ENCODE data around the gene CDK6. TPM values are rescaled to one million over a fixed set of nuclear protein-coding genes. Genes with fewer than 3 reads are reported as not detected.

The CDK6 gene
- total RNA-seq, 3 donors from 2014 or later (not counting 1 experiment from before 2014, with no cell fraction given): 41.1 to 46.3 (median 45.1) TPM

GRCh38 chr7:92650391-92650790, 186.0 kb downstream of the CDK6 start:
- Mint-ChIP-seq H3K27ac (peak overlapping the region in 1 of 2 donors; percentile 6), H3K9me3 (no peaks in the 10 kb centered on the region), H3K4me1 (peaks cover 29 to 52% of the 10 kb centered on the region in 2 donors), H3K4me3 (no peak overlapping the region), H3K27me3 (ENCODE audit: low read depth in 2 of 2) (no peaks in the 10 kb centered on the region), H3K36me3 (no peaks in the 10 kb centered on the region)
- H3K27me3 ChIP-seq (ENCODE audit: control insufficient read depth, insufficient read depth, low read length): no peaks in the 10 kb centered on the region
- H3K4me3 ChIP-seq (ENCODE audit: low read length): no peak overlapping the region
- H3K36me3 ChIP-seq (ENCODE audit: control insufficient read depth, insufficient read depth, low read length): no peaks in the 10 kb centered on the region
- peaks cover 4% of the 10 kb centered on the region for H3K4me1 ChIP-seq (ENCODE audit: control insufficient read depth, insufficient read depth, low read length)
- no peak for DNase-seq
- intact Hi-C loops (cut with micrococcal nuclease): no loop called here
- no peak for ATAC-seq
- no peaks in the 10 kb centered on the region for H3K9me3 ChIP-seq (ENCODE audit: control insufficient read depth, insufficient read depth, low read length)
- 73% methylated on average over 2 of the region's 3 CpGs for WGBS (ENCODE audit: insufficient coverage)
- TF ChIP-seq CTCF (IDR thresholded peaks at IDR 0.05): no peak
- no peak overlapping the region for H3K27ac ChIP-seq (ENCODE audit: low read length)

GRCh38 chr7:92648067-92648466, 188.3 kb downstream of the CDK6 start:
- Mint-ChIP-seq H3K4me3 (no peak overlapping the region), H3K4me1 (peaks cover 22 to 49% of the 10 kb centered on the region in 2 donors), H3K27ac (peak overlapping the region; percentile 78 to 81), H3K9me3 (no peaks in the 10 kb centered on the region), H3K27me3 (ENCODE audit: low read depth in 2 of 2) (no peaks in the 10 kb centered on the region), H3K36me3 (no peaks in the 10 kb centered on the region)
- ATAC-seq: peak; percentile 55 to 77 (median 70)
- Histone ChIP-seq H3K4me3 (ENCODE audit: low read length) (no peak overlapping the region), H3K27me3 (ENCODE audit: control insufficient read depth, insufficient read depth, low read length) (no peaks in the 10 kb centered on the region), H3K9me3 (ENCODE audit: control insufficient read depth, insufficient read depth, low read length) (no peaks in the 10 kb centered on the region), H3K27ac (ENCODE audit: low read length) (no peak overlapping the region), H3K36me3 (ENCODE audit: control insufficient read depth, insufficient read depth, low read length) (no peaks in the 10 kb centered on the region), H3K4me1 (ENCODE audit: control insufficient read depth, insufficient read depth, low read length) (peaks cover 4% of the 10 kb centered on the region)
- intact Hi-C loops (cut with micrococcal nuclease): no loop called here
- 54% methylated on average over 2 of the region's 4 CpGs for WGBS (ENCODE audit: insufficient coverage)
- DNase-seq: no peak
- TF ChIP-seq CTCF (IDR thresholded peaks at IDR 0.05): no peak

- TF ChIP-seq CTCF (IDR thresholded peaks at IDR 0.05): no peak
- no peaks in the 10 kb centered on the region for H3K36me3 Mint-ChIP-seq
- no peak for DNase-seq
- Histone ChIP-seq H3K27ac (ENCODE audit: low read length) (no peak overlapping the region), H3K27me3 (ENCODE audit: control insufficient read depth, insufficient read depth, low read length) (no peaks in the 10 kb centered on the region), H3K4me3 (ENCODE audit: low read length) (no peak overlapping the region), H3K4me1 (ENCODE audit: control insufficient read depth, insufficient read depth, low read length) (peaks cover 8% of the 10 kb centered on the region), H3K9me3 (ENCODE audit: control insufficient read depth, insufficient read depth, low read length) (no peaks in the 10 kb centered on the region), H3K36me3 (ENCODE audit: control insufficient read depth, insufficient read depth, low read length) (no peaks in the 10 kb centered on the region)
- peaks cover 22 to 49% of the 10 kb centered on the region in 2 donors for H3K4me1 Mint-ChIP-seq
- intact Hi-C loops (cut with micrococcal nuclease): no loop called here
- no peak overlapping the region for H3K4me3 Mint-ChIP-seq
- H3K27ac Mint-ChIP-seq: peak overlapping the region; percentile 78 to 81
- ATAC-seq: no peak
- H3K27me3 Mint-ChIP-seq (ENCODE audit: low read depth in 2 of 2): no peaks in the 10 kb centered on the region
- 85% methylated on average over 2 of the region's 2 CpGs for WGBS (ENCODE audit: insufficient coverage)
- H3K9me3 Mint-ChIP-seq: no peaks in the 10 kb centered on the region
These were observed 188.7 kb downstream of the CDK6 start for GRCh38 chr7:92647652-92648051.

- peak overlapping the region; percentile 28 for H3K4me3 Mint-ChIP-seq
- H3K27ac Mint-ChIP-seq: peak overlapping the region; percentile 78 to 81
- DNase-seq (no peak), ATAC-seq (no peak)
- intact Hi-C loops (cut with micrococcal nuclease): no loop called here
- H3K27me3 ChIP-seq (ENCODE audit: control insufficient read depth, insufficient read depth, low read length): no peaks in the 10 kb centered on the region
- H3K27ac ChIP-seq (ENCODE audit: low read length): no peak overlapping the region
- 87% methylated on average over 4 of the region's 5 CpGs for WGBS (ENCODE audit: insufficient coverage)
- no peaks in the 10 kb centered on the region for H3K36me3 ChIP-seq (ENCODE audit: control insufficient read depth, insufficient read depth, low read length)
- H3K27me3 Mint-ChIP-seq (ENCODE audit: low read depth in 2 of 2): no peaks in the 10 kb centered on the region
- H3K9me3 Mint-ChIP-seq: no peaks in the 10 kb centered on the region
- no peaks in the 10 kb centered on the region for H3K36me3 Mint-ChIP-seq
- peaks cover 14% of the 10 kb centered on the region for H3K4me1 ChIP-seq (ENCODE audit: control insufficient read depth, insufficient read depth, low read length)
- H3K4me1 Mint-ChIP-seq: peaks cover 27 to 53% of the 10 kb centered on the region in 2 donors
- TF ChIP-seq CTCF (IDR thresholded peaks at IDR 0.05): no peak
- no peak overlapping the region for H3K4me3 ChIP-seq (ENCODE audit: low read length)
- no peaks in the 10 kb centered on the region for H3K9me3 ChIP-seq (ENCODE audit: control insufficient read depth, insufficient read depth, low read length)
These were observed 189.3 kb downstream of the CDK6 start for GRCh38 chr7:92647011-92647625.
